Naive thymus-derived CD8-positive, alpha-beta T cell (primary cell): ENCODE results near the gene NNT. TPM values are rescaled to one million over a fixed set of nuclear protein-coding genes. Genes with fewer than 3 reads are reported as not detected.

Experiments used
- ATAC-seq, 2 donors: fragments of 150-1000 bp; cut with Tn5 transposase in 1 of 2; sonication (Bioruptor Pico), chemical (Tn5 transposase) in 1 of 2; 1 replicate in 1 of 2; 2 replicates in 1 of 2; pipeline ENCODE4 v1.10.0; 2021; ENCODE audit warnings: mild to moderate bottlenecking in 2 of 2, moderate library complexity in 2 of 2
- POLR2A ChIA-PET: fragments of 350-600 bp; sonication (Branson Sonifier 250); formaldehyde crosslinking; loops from one replicate; lab custom pipeline; 2021; ENCODE audit warnings: antibody characterized with exemption; lab: Charles Lee
- DNase-seq, 10 donors: peaks; one replicate each; pipeline versions ENCODE4 v3.0.0 to v3.0.0-alpha.2; 2020 to 2022
- H3K27ac Mint-ChIP-seq, 10 donors: one replicate each; pipeline ENCODE4 v1.8.0; 2020 to 2022; ENCODE audit warnings: mild to moderate bottlenecking in 10 of 10, mixed read lengths in 10 of 10, moderate library complexity in 4 of 10, inconsistent platforms in 1 of 10
- H3K27me3 Mint-ChIP-seq, 5 donors: one replicate each; pipeline ENCODE4 v1.8.0; 2021 to 2022; ENCODE audit warnings: mixed read lengths in 5 of 5
- H3K36me3 Mint-ChIP-seq, 3 donors: one replicate each; pipeline ENCODE4 v1.8.0; 2020 to 2022; ENCODE audit warnings: mixed read lengths in 3 of 3, mild to moderate bottlenecking in 2 of 3, inconsistent platforms in 1 of 3
- H3K4me1 Mint-ChIP-seq, 4 donors: one replicate each; pipeline ENCODE4 v1.8.0; 2021 to 2022; ENCODE audit warnings: mixed read lengths in 4 of 4
- H3K4me3 Mint-ChIP-seq, 10 donors: one replicate each; pipeline ENCODE4 v1.8.0; 2020 to 2022; ENCODE audit warnings: mild to moderate bottlenecking in 10 of 10, mixed read lengths in 10 of 10, moderate library complexity in 6 of 10, inconsistent platforms in 1 of 10
- H3K9me3 Mint-ChIP-seq, 9 donors: one replicate each; pipeline ENCODE4 v1.8.0; 2020 to 2022; ENCODE audit warnings: mixed read lengths in 9 of 9, mild to moderate bottlenecking in 3 of 9, inconsistent platforms in 1 of 9, moderate library complexity in 1 of 9
- polyA plus RNA-seq, 3 donors: library from polyadenylated mRNA; unstranded; fragments of 300-500 nt; fragmentation: Illumina TruSeq; gene quantifications; one replicate each; pipeline ENCODE4 v1.2.3, GENCODE V29; 2021
- total RNA-seq, 8 experiments: library from RNA in 2 of 8; stranded (reverse) in 2 of 8; gene quantifications; one replicate each; pipeline ENCODE4 v1.2.3 and lab custom pipeline; 2021 to 2026

The NNT gene
- total and polyA plus RNA-seq, 5 experiments from 2014 or later = 38.8 to 63.6 (median 52.7) TPM

GRCh38 chr5:43637416-43637815 is 34.4 kb downstream of the NNT start:
- Mint-ChIP-seq H3K27me3 (no peaks in the 10 kb centered on the region), H3K9me3 (no peaks in the 10 kb centered on the region), H3K4me1 (peaks cover 24 to 38% (median 26%) of the 10 kb centered on the region in 4 donors), H3K27ac (peak overlapping the region in 3 of 10 donors; percentile 9 to 36 (median 29)), H3K4me3 (no peak overlapping the region), H3K36me3 (peaks cover 8 to 71% (median 18%) of the 10 kb centered on the region in 3 donors)
- ATAC-seq (no peak), DNase-seq (no peak)
- POLR2A ChIA-PET = no interaction called here

DNA sequence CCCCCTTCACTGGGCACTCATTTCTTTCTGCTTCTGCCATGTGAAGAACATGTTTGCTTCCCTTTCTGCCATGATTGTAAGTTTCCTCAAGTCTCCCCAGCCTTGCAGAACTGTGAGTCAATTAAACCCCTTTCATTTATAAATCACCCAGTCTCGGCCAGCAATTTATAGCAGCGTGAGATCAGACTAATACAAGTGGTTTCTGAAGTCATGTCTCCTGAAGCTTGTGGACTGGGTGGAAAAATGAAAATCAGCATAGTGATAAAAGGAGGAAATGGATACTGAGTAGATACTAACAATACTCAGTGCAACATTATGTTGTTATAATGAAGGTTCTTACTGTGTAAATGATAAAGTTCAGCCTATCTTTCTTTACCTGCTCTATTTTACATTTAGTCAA is 35.1 kb downstream of the NNT start:
- H3K27me3 Mint-ChIP-seq = no peaks in the 10 kb centered on the region
- peaks cover 8 to 69% (median 18%) of the 10 kb centered on the region in 3 donors for H3K36me3 Mint-ChIP-seq
- H3K4me3 Mint-ChIP-seq = no peak overlapping the region
- POLR2A ChIA-PET = no interaction called here
- H3K4me1 Mint-ChIP-seq = peaks cover 21 to 37% (median 28%) of the 10 kb centered on the region in 4 donors
- no peaks in the 10 kb centered on the region for H3K9me3 Mint-ChIP-seq
- ATAC-seq (no peak), DNase-seq (no peak)
- no peak overlapping the region for H3K27ac Mint-ChIP-seq

DNA sequence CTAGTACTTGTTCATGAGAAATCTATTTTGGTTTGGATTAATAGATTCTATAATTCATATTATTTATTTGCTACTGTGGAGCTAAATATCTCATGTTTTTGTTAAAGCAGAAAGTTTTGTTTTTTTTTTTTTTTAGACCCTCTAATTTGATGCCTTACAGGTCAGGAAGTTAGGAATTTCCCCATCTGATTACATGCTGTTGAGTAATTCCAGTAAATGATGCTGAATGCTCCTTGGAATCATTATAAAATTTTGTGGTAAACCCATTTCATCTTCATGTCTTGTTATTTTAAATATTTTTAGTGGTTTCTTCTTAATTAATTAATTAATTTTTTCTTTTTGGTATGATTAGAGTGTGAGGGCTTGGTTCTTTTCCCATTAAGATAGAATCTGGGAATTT is 35.6 kb downstream of the NNT start:
- no peaks in the 10 kb centered on the region for H3K9me3 Mint-ChIP-seq
- POLR2A ChIA-PET = no interaction called here
- peaks cover 6 to 69% (median 18%) of the 10 kb centered on the region in 3 donors for H3K36me3 Mint-ChIP-seq
- no peak overlapping the region for H3K27ac Mint-ChIP-seq
- no peaks in the 10 kb centered on the region for H3K27me3 Mint-ChIP-seq
- DNase-seq = no peak
- no peak for ATAC-seq
- peaks cover 17 to 33% (median 26%) of the 10 kb centered on the region in 4 donors for H3K4me1 Mint-ChIP-seq
- H3K4me3 Mint-ChIP-seq = no peak overlapping the region

DNA sequence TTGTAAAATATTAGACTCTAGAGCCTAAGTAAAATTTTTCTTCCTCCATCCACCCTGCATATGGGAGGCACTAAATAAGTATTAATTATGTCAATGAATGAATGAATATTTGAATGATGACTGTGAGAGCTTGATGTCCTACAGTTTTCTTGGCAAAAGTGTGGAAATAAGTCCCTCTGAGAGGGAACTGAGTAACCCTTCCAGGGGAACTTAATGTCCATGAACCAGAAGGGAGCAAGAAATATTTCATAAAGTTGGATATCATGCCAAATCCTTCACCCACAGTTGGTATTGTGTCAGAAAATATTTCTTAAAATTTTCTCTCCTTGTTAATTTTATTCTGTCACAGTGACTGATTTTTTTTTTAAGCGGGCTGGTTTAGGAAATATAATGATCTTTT is 36.6 kb downstream of the NNT start:
- Mint-ChIP-seq H3K4me1 (peaks cover 15 to 28% (median 21%) of the 10 kb centered on the region in 4 donors), H3K27me3 (no peaks in the 10 kb centered on the region), H3K27ac (peak overlapping the region in 2 of 10 donors; percentile 29), H3K36me3 (peaks cover 0 to 69% (median 15%) of the 10 kb centered on the region in 3 donors), H3K9me3 (no peaks in the 10 kb centered on the region), H3K4me3 (no peak overlapping the region)
- ATAC-seq (no peak), DNase-seq (no peak)
- POLR2A ChIA-PET = no interaction called here

DNA sequence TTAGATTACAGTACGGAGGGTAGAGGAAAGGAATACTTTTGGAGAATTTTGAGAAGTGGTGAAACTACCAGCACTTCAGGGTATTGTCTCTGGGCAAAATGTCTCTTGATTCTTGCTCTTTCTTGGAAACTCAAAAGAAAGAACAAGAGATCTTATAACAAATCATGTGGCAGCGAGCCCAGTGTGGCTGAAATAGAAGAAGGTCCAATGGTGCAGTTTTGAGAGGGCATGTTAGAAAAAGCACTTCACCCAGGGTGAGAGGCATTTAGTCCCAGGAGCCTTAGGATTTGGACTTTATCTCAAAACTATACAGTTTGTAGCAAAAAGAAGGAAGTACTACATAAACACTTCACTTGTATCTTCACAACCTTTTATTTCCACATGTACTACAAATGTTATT is 39.4 kb downstream of the NNT start:
- H3K4me1 Mint-ChIP-seq = peaks cover 8 to 16% (median 13%) of the 10 kb centered on the region in 4 donors
- H3K9me3 Mint-ChIP-seq = no peaks in the 10 kb centered on the region
- H3K27ac Mint-ChIP-seq = peak overlapping the region in 4 of 10 donors; percentile 2 to 20 (median 11)
- H3K36me3 Mint-ChIP-seq = peaks cover 0 to 66% (median 4%) of the 10 kb centered on the region in 3 donors
- DNase-seq (no peak), ATAC-seq (no peak)
- H3K27me3 Mint-ChIP-seq = no peaks in the 10 kb centered on the region
- no peak overlapping the region for H3K4me3 Mint-ChIP-seq
- POLR2A ChIA-PET = no interaction called here

DNA sequence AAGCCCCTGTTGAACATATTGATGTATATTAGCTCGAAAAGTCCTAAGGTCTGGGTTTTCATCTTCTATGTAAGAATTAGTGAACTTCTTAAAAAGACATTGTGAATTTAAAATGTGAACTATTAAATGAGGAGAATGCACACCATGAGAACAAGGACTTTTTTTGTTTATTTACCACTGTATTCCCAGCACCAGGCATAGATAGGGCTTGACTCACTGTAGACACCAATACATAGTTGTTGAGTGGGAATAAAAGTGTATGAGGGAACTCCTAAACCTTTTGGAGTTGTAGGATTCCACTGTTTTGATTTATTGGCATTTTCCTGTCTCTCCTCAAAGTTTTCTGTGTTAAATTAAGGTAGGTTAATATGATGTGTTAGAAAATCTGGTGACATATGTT is 40.3 kb downstream of the NNT start:
- no peak overlapping the region for H3K4me3 Mint-ChIP-seq
- peaks cover 0 to 67% (median 12%) of the 10 kb centered on the region in 3 donors for H3K36me3 Mint-ChIP-seq
- POLR2A ChIA-PET = no interaction called here
- no peak for DNase-seq
- no peaks in the 10 kb centered on the region for H3K9me3 Mint-ChIP-seq
- peak overlapping the region in 4 of 10 donors; percentile 26 to 82 (median 34) for H3K27ac Mint-ChIP-seq
- peaks cover 4 to 13% (median 10%) of the 10 kb centered on the region in 4 donors for H3K4me1 Mint-ChIP-seq
- ATAC-seq = no peak
- H3K27me3 Mint-ChIP-seq = no peaks in the 10 kb centered on the region

DNA sequence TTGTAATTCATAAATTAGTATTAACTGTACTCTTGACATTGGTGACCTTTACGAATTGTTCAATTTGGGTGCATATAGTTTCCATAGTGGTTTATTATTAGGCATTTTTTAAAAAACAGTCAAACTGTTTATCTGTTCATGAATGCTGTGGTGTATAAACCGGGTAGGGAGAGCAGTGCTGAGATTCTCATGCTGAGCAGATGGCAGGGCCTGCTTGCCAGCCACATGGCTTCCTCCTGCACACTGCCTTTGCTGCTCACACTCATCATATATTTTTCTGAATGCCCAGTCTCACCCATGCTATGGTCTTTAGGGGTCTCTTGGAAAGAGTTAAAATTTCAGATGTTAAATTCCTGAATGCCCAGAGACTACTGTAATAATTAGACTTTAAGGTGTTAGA is 40.8 kb downstream of the NNT start:
- Mint-ChIP-seq H3K27me3 (no peaks in the 10 kb centered on the region), H3K4me1 (peaks cover 4 to 13% (median 9%) of the 10 kb centered on the region in 4 donors), H3K4me3 (no peak overlapping the region), H3K9me3 (no peaks in the 10 kb centered on the region), H3K27ac (peak overlapping the region in 1 of 10 donors; percentile 56), H3K36me3 (peaks cover under 1 to 71% (median 16%) of the 10 kb centered on the region in 3 donors)
- POLR2A ChIA-PET = no interaction called here
- no peak for DNase-seq
- no peak for ATAC-seq

GRCh38 chr5:43646992-43647391 is 44.0 kb downstream of the NNT start:
- DNase-seq (no peak), ATAC-seq (no peak)
- Mint-ChIP-seq H3K9me3 (no peaks in the 10 kb centered on the region), H3K4me3 (no peak overlapping the region), H3K4me1 (peaks cover 0 to 7% (median 4%) of the 10 kb centered on the region in 4 donors), H3K27me3 (no peaks in the 10 kb centered on the region), H3K27ac (no peak overlapping the region), H3K36me3 (peaks cover 10 to 84% (median 34%) of the 10 kb centered on the region in 3 donors)
- POLR2A ChIA-PET = no interaction called here

DNA sequence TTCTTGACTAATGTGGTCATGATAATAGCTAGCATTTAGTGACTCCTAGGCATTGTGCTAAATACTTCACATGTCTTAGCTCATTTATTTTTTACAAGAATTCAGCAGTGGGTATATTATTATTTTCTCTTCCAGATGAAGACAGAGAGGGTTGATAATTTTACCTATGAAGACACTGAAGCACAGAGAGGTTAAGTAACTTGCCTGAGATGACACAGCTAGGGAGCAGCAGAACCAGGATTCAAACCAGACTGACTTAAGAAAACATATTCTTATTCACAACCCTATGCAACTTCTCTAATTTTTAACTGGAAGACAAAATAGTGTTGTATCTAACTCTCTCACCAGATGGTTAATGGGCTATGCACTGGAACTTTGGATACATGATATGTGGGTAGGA is 44.8 kb downstream of the NNT start:
- no peak for DNase-seq
- H3K27me3 Mint-ChIP-seq = no peaks in the 10 kb centered on the region
- H3K9me3 Mint-ChIP-seq = no peaks in the 10 kb centered on the region
- POLR2A ChIA-PET = no interaction called here
- H3K36me3 Mint-ChIP-seq = peaks cover 10 to 87% (median 37%) of the 10 kb centered on the region in 3 donors
- no peak overlapping the region for H3K4me3 Mint-ChIP-seq
- H3K4me1 Mint-ChIP-seq = peaks cover 0 to 3% (median 0%) of the 10 kb centered on the region in 4 donors
- no peak for ATAC-seq
- peak overlapping the region in 1 of 10 donors; percentile 34 for H3K27ac Mint-ChIP-seq

- POLR2A ChIA-PET = no interaction called here
- Mint-ChIP-seq H3K27me3 (no peaks in the 10 kb centered on the region), H3K9me3 (no peaks in the 10 kb centered on the region), H3K4me1 (no peaks in the 10 kb centered on the region), H3K4me3 (no peak overlapping the region), H3K27ac (peak overlapping the region in 1 of 10 donors; percentile 74), H3K36me3 (peaks cover 10 to 87% (median 44%) of the 10 kb centered on the region in 3 donors)
- DNase-seq (no peak), ATAC-seq (no peak)
These were observed 45.6 kb downstream of the NNT start for GRCh38 chr5:43648499-43649124.

DNA sequence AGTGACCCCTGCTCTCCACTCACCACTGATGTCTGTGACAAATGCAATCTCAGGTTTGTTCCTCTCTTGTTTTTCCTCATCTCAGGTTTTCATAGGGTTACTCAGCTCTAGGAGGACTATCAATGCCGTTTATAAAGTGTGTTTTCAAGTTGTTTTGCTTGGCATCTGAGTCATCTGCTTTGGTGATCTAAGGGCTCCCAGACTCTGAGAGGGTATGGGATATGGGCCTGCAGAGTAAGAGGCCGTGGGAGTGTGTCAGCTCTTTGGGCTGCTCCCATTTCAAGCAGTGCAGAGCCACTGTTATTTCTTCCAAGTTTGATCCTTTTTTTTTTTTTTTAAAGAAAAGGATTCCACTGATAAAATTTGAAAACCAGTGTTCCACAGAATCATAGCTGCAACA is 46.3 kb downstream of the NNT start:
- Mint-ChIP-seq H3K4me1 (no peaks in the 10 kb centered on the region), H3K9me3 (no peaks in the 10 kb centered on the region), H3K27ac (peak overlapping the region in 3 of 10 donors; percentile 7 to 52 (median 42)), H3K4me3 (no peak overlapping the region), H3K36me3 (peaks cover 14 to 86% (median 47%) of the 10 kb centered on the region in 3 donors), H3K27me3 (no peaks in the 10 kb centered on the region)
- ATAC-seq (no peak), DNase-seq (no peak)
- POLR2A ChIA-PET = no interaction called here

- no peak for DNase-seq
These were observed 49.7 kb downstream of the NNT start for GRCh38 chr5:43652537-43653302.

GRCh38 chr5:43658509-43658908 is 55.5 kb downstream of the NNT start:
- no peak overlapping the region for H3K4me3 Mint-ChIP-seq
- POLR2A ChIA-PET = no interaction called here
- peaks cover 0 to 11% (median 3%) of the 10 kb centered on the region in 9 donors for H3K9me3 Mint-ChIP-seq
- DNase-seq (no peak), ATAC-seq (no peak)
- peaks cover 0 to 2% (median 0%) of the 10 kb centered on the region in 4 donors for H3K4me1 Mint-ChIP-seq
- peaks cover 36 to 84% (median 77%) of the 10 kb centered on the region in 3 donors for H3K36me3 Mint-ChIP-seq
- H3K27me3 Mint-ChIP-seq = no peaks in the 10 kb centered on the region
- peak overlapping the region in 1 of 10 donors; percentile 18 for H3K27ac Mint-ChIP-seq

More at GRCh38 chr5:43652537-43653302, 49.7 kb downstream of the NNT start:
- H3K36me3 Mint-ChIP-seq = peaks cover 28 to 92% (median 70%) of the 10 kb centered on the region in 3 donors
- POLR2A ChIA-PET = no interaction called here
- no peak for ATAC-seq
- H3K4me1 Mint-ChIP-seq = no peaks in the 10 kb centered on the region
- H3K4me3 Mint-ChIP-seq = no peak overlapping the region
- peaks cover 0 to 2% (median 0%) of the 10 kb centered on the region in 9 donors for H3K9me3 Mint-ChIP-seq
- peak overlapping the region in 2 of 10 donors; percentile 43 to 44 for H3K27ac Mint-ChIP-seq
- H3K27me3 Mint-ChIP-seq = no peaks in the 10 kb centered on the region
